NCI-H1694 (cell line): Measurements from ENCODE around the gene NMBR.
"Not testable (repeated sequence)": the region's sequence is repeated elsewhere in the genome, so short reads cannot be mapped to it uniquely, and the experiment has no call there.

ENCODE experiments used
- DNase-seq: peaks from one replicate; lab custom pipeline; 2025; lab: John Stamatoyannopoulos, UW

NMBR gene

DNA sequence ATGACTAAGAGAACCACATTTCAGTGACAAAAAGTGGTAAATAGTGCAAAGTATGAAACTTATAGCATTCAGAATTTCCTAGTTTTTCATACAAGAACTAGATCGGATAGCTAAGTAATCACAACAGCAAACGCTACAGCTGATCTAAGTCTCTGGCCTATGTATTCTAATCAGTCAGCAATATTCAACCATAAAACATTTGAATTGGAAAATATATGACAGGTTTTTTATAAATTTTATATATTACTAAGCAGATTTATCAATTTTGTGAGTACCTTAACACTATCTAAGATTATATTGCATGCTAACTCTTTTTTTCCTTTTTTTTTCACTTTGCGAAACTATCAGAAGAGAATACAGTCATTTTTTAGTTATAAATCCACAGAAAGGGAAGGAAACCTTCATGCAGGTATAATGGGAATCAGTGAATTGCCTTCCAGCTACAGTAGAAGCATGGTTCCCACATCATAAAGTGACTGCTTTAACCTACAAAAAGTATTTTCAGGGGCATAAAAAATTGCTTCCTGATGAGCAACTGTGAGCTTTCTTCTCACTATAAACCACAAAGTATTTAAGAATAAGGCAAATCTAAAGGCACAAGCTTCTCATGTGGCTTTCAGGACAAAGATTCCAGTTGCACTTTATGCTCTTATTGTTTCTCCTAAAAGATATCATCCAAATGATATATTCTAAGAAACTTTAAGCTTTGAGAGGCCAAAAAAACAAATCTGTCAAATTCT, 88.2 kb downstream of the NMBR start:
- DNase-seq = no peak

DNA sequence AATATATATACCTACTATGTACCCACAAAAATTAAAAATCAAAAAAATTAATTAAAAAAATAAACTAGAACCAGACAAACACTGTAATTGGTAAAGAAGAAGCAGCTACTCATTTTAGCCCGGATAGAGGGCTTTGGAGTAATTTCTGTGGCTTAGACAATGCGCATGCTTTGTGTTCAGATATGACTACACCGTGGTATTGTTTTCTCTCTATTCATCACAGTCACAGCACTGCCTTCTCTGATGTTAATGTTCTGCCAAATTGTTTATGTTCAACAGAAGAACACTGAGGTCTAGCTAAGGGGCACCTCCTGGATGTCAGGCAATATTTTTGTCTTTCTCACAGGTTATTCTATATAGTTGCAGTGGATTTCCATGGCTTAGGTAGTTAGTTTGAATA, 91.7 kb downstream of the NMBR start:
- DNase-seq = no peak

DNA sequence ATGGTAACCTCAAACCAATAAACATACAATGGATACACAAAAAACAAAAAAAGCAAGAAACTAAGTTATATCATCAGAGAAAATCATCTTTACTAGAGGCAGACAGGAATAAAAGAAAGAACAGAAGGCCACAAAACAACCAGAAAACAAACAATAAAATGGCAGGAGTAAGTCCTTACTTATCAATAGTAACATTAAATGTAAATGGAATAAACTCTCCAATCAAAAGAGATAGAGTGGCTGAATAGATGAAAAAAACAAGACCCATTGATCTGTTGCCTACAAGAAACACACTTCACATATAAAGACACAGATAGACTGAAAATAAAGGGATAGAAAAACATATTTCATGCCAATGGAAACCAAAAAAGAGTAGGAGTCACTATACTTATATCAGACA, 95.5 kb downstream of the NMBR start:
- no peak for DNase-seq

DNA sequence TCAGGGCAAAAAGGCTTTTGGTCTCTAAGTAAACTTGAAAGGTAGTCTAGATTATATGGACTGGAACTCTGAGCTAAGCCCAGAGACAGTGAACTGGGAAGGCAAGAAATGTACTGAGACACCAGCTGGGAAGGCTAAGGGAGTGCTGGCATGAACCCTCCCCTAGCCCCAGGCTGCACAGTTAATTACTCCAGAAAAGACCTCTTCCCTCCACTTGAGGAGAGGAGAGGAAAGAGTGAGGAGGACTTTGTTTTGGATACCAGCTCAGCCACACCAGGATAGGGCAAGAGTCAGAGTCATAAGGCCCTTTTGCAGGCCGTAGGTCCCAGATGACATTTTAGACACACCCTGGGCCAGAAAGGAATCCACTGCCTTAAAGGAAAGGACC, 98.3 kb downstream of the NMBR start:
- DNase-seq = no peak

DNA sequence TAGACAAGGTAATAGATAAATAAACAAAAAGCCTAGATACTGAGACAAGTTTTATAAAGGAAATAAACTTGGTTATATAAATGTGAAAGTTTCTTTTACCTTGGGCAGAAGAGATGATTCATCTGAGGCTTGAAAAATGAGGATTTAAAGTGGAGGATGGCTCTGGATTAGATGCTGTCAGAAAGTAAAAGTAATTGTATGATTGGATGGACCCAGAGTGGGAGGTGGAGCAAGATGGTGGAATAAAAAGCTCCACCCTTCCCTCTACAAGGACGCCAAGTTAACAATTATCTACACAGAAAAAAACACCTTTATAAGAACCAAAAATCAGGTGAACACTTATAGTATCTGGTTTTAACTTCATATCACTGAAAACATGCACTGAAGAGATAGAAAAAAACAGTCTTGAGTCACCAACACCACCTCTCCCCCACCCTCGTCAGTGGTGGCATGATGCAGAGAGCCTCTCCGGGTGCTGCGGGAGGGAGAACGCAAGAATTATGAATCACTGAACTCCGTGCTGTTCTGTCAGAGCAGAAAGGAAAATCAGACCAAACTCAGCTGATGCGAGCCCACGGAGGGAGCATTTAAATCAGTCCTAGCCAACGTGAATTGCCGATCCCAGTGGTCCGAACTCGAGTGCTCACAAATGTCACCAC, 98.9 kb downstream of the NMBR start:
- DNase-seq = no peak

DNA sequence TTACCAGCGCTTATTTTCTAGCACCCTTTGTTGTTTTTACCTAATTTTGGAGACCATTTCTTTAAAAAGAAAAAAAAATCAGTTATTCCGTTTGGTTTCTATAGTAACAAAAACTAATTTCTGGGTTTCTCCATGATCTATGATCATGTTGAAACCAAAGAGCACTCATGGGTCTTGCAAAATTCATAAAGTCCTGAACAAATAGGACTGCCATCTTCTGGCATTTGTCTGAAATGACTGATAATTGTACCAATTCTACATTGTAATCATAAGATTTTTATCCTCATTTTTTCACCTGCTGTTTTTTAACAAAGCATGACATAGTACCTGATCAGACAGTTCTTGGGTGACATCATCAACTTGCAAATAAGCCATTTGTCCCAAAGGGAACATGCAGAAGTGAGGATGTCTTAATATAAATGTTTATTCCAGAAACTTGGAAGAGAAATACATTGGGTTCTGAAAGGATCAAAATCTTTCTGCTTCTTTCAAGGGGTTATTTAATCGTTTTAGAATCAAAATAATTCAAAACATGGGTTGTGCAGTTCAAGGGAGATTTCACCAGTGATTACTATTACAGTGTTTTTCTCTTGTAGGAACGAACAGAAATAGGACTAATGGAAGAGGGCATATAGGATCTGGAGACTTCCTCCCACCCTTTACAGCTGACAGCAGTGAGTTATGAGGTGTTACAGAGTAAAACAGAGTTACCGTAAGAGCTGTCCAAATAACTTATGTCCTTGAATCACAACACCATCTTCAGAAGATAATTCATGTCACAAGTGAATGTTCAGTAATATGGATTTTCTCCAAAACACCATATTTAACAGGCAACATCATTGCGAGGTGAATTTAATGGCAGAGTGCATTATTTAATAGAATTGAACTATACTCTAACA, 101.3 kb downstream of the NMBR start:
- no peak for DNase-seq

DNA sequence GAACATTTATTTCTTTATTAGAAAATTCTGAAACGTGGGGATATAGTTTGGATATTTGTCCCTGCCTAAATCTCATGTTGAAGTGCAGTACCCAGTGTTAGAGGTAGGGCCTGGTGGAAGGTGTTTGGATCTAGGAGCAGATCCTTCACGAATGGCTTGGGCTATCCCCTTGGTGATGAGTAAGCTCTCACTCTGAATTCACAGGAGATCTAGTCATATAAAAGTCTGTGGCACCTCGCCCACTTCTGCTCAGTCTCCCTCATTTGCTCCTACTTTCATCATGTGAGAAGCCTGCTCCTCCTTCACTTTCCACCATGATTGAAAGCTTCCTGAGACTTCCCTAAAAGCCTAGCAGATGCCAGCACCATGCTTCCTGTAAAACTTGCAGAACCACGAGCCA, 111.0 kb downstream of the NMBR start:
- DNase-seq = no peak

DNA sequence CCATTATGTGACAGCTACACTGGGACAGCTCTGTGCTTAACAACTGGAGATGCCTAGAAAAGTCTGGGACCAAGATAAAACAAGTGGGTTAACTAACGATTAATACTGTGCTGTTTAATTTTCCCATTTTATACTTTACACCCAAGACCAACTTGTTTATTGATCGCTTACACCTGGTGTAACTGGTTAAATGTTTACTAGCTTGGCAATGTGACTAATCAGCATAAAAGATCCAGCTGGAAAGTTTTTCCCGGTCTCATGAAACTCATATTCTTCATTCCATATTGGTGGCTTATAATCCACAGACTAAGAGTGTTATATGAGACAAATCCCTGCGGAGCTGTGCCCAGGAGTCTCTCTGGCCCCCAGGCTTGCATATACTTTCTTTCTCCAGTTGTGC, 115.9 kb downstream of the NMBR start:
- DNase-seq = no peak

DNA sequence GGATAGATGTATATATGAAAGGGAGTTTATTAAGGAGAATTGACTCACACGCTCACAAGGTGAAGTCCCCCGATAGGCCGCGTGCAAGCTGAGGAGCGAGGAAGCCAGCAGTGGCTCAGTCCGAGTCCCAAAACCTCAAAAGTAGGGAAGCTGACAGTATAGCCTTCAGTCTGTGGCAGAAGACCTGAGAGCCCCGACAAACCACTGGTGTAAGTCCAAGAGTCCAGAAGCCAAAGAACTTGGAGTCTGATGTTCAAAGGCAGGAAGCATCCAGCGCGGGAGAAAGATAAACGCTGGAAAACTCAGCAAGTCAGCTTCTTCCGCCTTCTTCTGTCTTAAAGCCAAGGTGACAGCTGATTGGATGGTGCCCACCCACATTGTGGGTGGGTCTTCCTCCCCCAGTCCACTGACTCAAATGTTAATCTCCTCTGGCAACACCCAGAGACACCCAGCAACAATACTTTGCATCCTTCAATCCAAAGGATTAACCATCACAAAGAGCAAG, 116.8 kb downstream of the NMBR start:
- DNase-seq = no peak

DNA sequence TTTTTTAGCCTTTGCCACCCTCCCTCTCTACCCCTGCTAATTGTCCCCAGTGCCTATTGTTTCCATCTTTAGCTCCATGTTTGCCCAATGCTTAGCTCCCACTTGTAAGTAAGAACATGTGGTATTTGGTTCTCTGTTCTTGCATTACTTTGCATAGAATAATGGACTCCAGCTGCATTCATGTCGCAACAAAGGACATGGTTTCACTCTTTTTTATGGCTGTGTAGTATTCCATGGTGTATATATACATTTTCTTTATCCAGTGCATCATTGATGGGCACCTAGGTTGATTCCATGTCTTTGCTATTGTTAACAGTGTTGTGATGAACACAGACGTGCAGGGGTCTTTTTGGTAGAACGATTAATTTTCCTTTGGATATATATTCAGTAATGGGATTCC, 118.4 kb downstream of the NMBR start:
- no peak for DNase-seq

DNA sequence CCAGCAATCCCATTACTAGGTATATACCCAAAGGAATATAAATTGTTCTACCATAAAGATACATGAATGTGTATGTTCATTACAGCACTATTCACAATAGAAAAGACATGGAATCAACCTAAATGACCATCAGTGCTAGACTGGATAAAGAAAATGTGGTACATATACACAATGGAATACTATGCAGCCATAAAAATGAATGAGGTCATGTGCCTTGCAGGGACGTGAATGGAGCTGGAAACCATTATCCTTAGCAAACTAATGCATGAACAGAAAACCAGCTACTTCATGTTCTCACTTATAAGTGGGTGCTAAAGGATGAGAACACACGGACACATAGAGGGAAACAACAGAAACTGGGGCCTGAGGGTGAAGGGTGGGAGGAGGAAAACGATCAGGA, 119.1 kb downstream of the NMBR start:
- not testable (repeated sequence) for DNase-seq

DNA sequence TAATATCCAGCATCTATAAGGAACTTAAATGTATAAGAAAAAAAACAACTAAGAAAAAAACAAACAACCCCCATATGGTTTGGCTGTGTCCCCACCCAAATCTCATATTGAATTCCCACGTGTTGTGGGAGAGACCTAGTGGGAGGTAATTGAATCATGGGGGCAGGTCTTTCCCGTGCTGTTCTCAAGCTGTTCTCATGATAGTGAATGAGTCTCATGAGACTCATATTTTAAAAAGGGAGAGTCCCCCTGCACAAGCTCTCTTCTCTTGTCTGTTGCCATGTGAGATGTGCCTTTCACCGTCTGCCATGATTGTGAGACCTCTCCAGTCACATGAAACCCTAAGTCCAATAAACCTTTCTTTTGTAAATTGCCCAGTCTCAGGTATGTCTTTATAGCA, 119.8 kb downstream of the NMBR start:
- no peak for DNase-seq

DNA sequence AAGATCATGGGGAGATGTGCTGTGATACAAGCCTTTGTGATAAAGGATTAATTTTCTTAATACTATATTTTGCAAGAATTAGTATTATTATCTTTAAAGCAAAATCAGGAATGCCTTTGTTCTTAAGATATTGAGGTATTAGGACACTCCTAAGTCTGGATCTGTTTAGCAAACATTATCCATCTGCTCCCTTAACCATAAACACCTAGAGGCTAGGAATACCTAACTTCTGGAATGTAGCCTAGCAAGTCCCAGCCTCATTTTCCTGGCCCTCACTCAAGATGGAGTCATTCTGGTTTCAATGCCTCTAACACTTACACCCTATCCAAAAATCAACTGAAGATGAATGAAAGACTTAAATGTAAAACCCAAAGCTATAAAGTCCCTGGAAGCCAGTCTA, 120.5 kb downstream of the NMBR start:
- no peak for DNase-seq
